Measurements from ENCODE around the gene TBC1D10B. TPM values are rescaled to one million over a fixed set of nuclear protein-coding genes. Genes with fewer than 3 reads are reported as not detected.

Gene TBC1D10B
- total and polyA plus RNA-seq, 9 of the 15 experiments (the other 6 are each of a cell fraction or from before 2014, with no cell fraction given): 2.2 to 55.4 (median 17.5) TPM

DNA sequence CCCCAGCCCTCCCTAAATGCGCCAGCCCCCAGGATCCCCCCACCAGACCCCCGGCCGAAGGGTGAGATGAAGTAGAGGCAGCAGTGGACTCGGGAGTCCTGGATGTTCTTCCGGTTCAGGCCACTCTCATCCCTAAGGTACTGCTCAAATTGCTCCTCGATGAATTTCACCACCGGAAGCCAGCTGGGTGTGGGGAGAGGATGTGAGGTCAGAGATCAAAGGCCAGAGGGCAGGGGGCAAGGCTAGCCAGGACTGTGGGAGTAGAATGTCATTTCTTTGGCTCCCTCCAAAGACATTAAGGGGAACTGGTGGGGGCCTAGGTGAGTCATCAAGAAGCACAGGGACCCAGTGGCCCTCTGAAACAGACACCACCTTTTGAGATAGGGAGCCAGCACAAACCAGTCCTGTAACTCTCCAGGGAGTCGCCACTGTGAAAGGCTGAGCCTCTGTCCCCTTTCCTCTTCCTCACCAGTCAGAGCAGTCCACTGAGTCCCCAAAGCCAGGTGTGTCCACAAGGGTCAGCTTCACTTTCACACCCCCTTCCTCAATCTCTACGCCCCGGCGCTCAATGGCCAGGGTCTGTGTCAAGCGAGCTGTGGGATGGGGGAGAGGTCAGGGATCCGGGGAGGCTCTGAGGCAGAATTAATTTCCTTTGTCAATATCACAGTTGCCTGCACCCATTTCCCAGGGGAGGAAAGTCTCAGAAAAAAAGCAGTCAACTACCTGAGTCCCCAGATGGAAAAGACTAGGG lies 11.2 kb upstream of the TBC1D10B start (continued):
- TF ChIP-seq, protein P1, sequence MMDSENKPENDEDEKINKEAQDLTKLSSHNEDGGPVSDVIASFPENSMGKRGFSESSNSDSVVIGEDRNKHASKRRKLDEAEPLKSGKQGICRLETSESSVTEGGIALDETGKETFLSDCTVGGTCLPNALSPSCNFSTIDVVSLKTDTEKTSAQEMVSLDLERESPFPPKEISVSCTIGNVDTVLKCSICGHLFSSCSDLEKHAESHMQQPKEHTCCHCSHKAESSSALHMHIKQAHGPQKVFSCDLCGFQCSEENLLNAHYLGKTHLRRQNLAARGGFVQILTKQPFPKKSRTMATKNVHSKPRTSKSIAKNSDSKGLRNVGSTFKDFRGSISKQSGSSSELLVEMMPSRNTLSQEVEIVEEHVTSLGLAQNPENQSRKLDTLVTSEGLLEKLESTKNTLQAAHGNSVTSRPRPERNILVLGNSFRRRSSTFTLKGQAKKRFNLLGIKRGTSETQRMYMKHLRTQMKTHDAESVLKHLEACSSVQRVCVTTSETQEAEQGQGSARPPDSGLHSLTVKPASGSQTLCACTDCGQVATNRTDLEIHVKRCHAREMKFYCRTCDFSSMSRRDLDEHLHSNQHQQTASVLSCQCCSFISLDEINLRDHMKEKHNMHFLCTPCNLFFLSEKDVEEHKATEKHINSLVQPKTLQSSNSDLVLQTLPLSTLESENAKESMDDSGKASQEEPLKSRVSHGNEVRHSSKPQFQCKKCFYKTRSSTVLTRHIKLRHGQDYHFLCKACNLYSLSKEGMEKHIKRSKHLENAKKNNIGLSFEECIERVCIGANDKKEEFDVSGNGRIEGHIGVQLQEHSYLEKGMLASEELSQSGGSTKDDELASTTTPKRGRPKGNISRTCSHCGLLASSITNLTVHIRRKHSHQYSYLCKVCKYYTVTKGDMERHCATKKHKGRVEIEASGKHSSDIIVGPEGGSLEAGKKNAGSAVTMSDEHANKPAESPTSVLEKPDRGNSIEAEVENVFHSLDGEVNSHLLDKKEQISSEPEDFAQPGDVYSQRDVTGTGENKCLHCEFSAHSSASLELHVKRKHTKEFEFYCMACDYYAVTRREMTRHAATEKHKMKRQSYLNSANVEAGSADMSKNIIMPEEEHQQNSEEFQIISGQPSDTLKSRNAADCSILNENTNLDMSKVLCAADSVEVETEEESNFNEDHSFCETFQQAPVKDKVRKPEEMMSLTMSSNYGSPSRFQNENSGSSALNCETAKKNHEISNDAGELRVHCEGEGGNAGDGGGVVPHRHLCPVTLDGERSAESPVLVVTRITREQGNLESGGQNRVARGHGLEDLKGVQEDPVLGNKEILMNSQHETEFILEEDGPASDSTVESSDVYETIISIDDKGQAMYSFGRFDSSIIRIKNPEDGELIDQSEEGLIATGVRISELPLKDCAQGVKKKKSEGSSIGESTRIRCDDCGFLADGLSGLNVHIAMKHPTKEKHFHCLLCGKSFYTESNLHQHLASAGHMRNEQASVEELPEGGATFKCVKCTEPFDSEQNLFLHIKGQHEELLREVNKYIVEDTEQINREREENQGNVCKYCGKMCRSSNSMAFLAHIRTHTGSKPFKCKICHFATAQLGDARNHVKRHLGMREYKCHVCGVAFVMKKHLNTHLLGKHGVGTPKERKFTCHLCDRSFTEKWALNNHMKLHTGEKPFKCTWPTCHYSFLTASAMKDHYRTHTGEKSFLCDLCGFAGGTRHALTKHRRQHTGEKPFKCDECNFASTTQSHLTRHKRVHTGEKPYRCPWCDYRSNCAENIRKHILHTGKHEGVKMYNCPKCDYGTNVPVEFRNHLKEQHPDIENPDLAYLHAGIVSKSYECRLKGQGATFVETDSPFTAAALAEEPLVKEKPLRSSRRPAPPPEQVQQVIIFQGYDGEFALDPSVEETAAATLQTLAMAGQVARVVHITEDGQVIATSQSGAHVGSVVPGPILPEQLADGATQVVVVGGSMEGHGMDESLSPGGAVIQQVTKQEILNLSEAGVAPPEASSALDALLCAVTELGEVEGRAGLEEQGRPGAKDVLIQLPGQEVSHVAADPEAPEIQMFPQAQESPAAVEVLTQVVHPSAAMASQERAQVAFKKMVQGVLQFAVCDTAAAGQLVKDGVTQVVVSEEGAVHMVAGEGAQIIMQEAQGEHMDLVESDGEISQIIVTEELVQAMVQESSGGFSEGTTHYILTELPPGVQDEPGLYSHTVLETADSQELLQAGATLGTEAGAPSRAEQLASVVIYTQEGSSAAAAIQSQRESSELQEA (IDR thresholded peaks at IDR 0.05; ENCODE audit: low read depth): no peak
- peak; percentile 77 for TF ChIP-seq ETV1 (tag; conservative IDR thresholded peaks at IDR 0.05; ENCODE audit: low read depth)
- TF ChIP-seq E2F3 (CRISPR knock-in tag; IDR thresholded peaks at IDR 0.05): no peak
- TF ChIP-seq STAT5A (IDR thresholded peaks at IDR 0.05; ENCODE audit: borderline replicate concordance, low read length): no peak; the same call in 1 of the 2 replicates
- TF ChIP-seq, protein P2, sequence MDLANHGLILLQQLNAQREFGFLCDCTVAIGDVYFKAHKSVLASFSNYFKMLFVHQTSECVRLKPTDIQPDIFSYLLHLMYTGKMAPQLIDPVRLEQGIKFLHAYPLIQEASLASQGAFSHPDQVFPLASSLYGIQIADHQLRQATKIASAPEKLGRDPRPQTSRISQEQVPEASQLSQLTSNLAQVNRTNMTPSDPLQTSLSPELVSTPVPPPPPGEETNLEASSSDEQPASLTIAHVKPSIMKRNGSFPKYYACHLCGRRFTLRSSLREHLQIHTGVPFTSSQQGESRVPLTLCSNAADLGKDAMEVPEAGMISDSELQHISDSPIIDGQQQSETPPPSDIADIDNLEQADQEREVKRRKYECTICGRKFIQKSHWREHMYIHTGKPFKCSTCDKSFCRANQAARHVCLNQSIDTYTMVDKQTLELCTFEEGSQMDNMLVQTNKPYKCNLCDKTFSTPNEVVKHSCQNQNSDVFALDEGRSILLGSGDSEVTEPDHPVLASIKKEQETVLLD (IDR thresholded peaks at IDR 0.05): peak; percentile 76; the same call in 1 of the 2 replicates
- no peak for TF ChIP-seq ZC3H8 (IDR thresholded peaks at IDR 0.05)
- no peak for TF ChIP-seq GTF2E2 (tag; IDR thresholded peaks at IDR 0.05)
- TF ChIP-seq, protein P3, sequence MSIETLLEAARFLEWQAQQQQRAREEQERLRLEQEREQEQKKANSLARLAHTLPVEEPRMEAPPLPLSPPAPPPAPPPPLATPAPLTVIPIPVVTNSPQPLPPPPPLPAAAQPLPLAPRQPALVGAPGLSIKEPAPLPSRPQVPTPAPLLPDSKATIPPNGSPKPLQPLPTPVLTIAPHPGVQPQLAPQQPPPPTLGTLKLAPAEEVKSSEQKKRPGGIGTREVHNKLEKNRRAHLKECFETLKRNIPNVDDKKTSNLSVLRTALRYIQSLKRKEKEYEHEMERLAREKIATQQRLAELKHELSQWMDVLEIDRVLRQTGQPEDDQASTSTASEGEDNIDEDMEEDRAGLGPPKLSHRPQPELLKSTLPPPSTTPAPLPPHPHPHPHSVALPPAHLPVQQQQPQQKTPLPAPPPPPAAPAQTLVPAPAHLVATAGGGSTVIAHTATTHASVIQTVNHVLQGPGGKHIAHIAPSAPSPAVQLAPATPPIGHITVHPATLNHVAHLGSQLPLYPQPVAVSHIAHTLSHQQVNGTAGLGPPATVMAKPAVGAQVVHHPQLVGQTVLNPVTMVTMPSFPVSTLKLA (conservative IDR thresholded peaks at IDR 0.05): peak in 1 of 2 experiments; percentile 59; a peak in 2 of 4 replicates
- TF ChIP-seq MCM2 (IDR thresholded peaks at IDR 0.05; ENCODE audit: low read depth): no peak
- peak; percentile 46 for TF ChIP-seq TEAD4 (IDR thresholded peaks at IDR 0.05; ENCODE audit: low read length)
- TF ChIP-seq TEAD4 (CRISPR knock-in tag; IDR thresholded peaks at IDR 0.05; ENCODE audit: borderline replicate concordance): no peak
- TF ChIP-seq SREBF2 (CRISPR knock-in tag; IDR thresholded peaks at IDR 0.05): no peak
- no peak for TF ChIP-seq HNRNPL (IDR thresholded peaks at IDR 0.05; ENCODE audit: low read depth, low read length)
- TF ChIP-seq HNRNPLL (IDR thresholded peaks at IDR 0.05; ENCODE audit: low read depth, low read length, poor library complexity, severe bottlenecking): peak; percentile 13
- peak; percentile 83 for TF ChIP-seq SMARCE1 (IDR thresholded peaks at IDR 0.05)
- peak; percentile 60 for TF ChIP-seq DACH1 (IDR thresholded peaks at IDR 0.05; ENCODE audit: partially characterized antibody)

All from K562 (cell line).